Fibroblast of skin of abdomen (primary cell): ENCODE measurements around the gene ATP12A.
A peak's percentile ranks its signal among the peaks of the same experiment; 100 is the strongest.

ENCODE experiments used
- DNase-seq: peaks from one replicate; pipeline ENCODE4 v3.0.0-alpha.2; 2013

Gene ATP12A

GRCh38 chr13:24737042-24737441, 56.8 kb downstream of the ATP12A start:
- no peak for DNase-seq

GRCh38 chr13:24738366-24738847, 58.2 kb downstream of the ATP12A start:
- DNase-seq, result no peak

- DNase-seq, result no peak
Measured at GRCh38 chr13:24740014-24740890, 60.0 kb downstream of the ATP12A start.

GRCh38 chr13:24741016-24741662, 60.9 kb downstream of the ATP12A start:
- DNase-seq, result no peak

GRCh38 chr13:24741791-24742190, 61.6 kb downstream of the ATP12A start:
- no peak for DNase-seq

- peak; percentile 18 for DNase-seq
Measured at GRCh38 chr13:24742294-24742693, 62.1 kb downstream of the ATP12A start.

- no peak for DNase-seq
Measured at GRCh38 chr13:24742977-24743376, 62.8 kb downstream of the ATP12A start.

GRCh38 chr13:24744247-24744646, 64.0 kb downstream of the ATP12A start:
- no peak for DNase-seq

- DNase-seq, result no peak
Measured at GRCh38 chr13:24745516-24745860, 65.3 kb downstream of the ATP12A start.

- no peak for DNase-seq
Measured at GRCh38 chr13:24745861-24746617, 65.8 kb downstream of the ATP12A start.

- DNase-seq, result peak; percentile 5
Measured at GRCh38 chr13:24746618-24747247, 66.5 kb downstream of the ATP12A start.

GRCh38 chr13:24747248-24748060, 67.2 kb downstream of the ATP12A start:
- no peak for DNase-seq

- no peak for DNase-seq
Measured at GRCh38 chr13:24748061-24748400, 67.8 kb downstream of the ATP12A start.

GRCh38 chr13:24759197-24759596, 79.0 kb downstream of the ATP12A start:
- DNase-seq, result no peak
